Adrenal gland (tissue), 12 donors: ENCODE measurements around the gene DPEP1. TPM values are rescaled to one million over a fixed set of nuclear protein-coding genes. Genes with fewer than 3 reads are reported as not detected.

Experiments
- DNase-seq, 7 donors: peaks; one replicate each; pipeline ENCODE4 v3.0.0-alpha.2; 2019 to 2020
- H3K27ac ChIP-seq, 5 donors: fragments of 200-600 bp; sonication (generic) in 4 of 5; 1 replicate in 3 of 5; 2 replicates in 2 of 5; pipeline versions ENCODE4 v1.5.1 to v1.8.0; 2016 to 2020; ENCODE audit warnings: mild to moderate bottlenecking in 1 of 5
- H3K27me3 ChIP-seq: fragments of 200-600 bp; 2 replicates; pipeline ENCODE4 v1.8.0; 2021
- H3K36me3 ChIP-seq, 2 donors: fragments of 200-600 bp; replicated peaks in 1 of 2; 1 replicate in 1 of 2; 2 replicates in 1 of 2; pipeline versions ENCODE4 v1.5.1 to v1.8.0; 2018 to 2022
- H3K4me1 ChIP-seq, 2 donors: fragments of 200-600 bp; replicated peaks in 1 of 2; 1 replicate in 1 of 2; 2 replicates in 1 of 2; pipeline versions ENCODE4 v1.5.1 to v1.8.0; 2018 to 2021
- H3K4me3 ChIP-seq, 4 donors: fragments of 200-600 bp; sonication (generic) in 3 of 4; one replicate each; pipeline ENCODE4 v1.5.1; 2016 to 2018
- H3K9me3 ChIP-seq, 3 donors: fragments of 200-600 bp; sonication (generic) in 1 of 3; replicated peaks in 1 of 3; 1 replicate in 2 of 3; 2 replicates in 1 of 3; pipeline versions ENCODE4 v1.5.1 to v1.8.0; 2016 to 2021
- POLR2A ChIP-seq, 2 donors: fragments of 450-650 bp; IDR thresholded peaks; one replicate each; pipeline ENCODE4 v1.6.1; 2017; ENCODE audit warnings: antibody characterized with exemption in 2 of 2, mild to moderate bottlenecking in 2 of 2, moderate library complexity in 1 of 2
- WGBS, 4 donors: extraction: QIAGEN DNeasy Blood & Tissue Kit in 2 of 4; methylation state at CpG; one replicate each; pipeline versions ENCODE4 v1.1.5 to v1.1.7; 2013 to 2017; 5-methylcytosine and 5-hydroxymethylcytosine counted together
- intact Hi-C, 2 donors: fragments of 100-400 bp; cut with DNase I; formaldehyde crosslinking; loops; one replicate each; pipeline versions ENCODE4 v1.14.1 to v1.15.0; 2022 to 2023
- polyA plus RNA-seq, 3 donors: library from polyadenylated mRNA; stranded (reverse); fragments of 200-250 nt in 2 of 3; fragments of 350-450 nt in 1 of 3; fragmentation: Illumina TruSeq in 1 of 3; extraction: RNeasy Lipid Tissue Mini Kit (QIAGEN cat#74804) in 1 of 3; gene quantifications; one replicate each; pipeline ENCODE4 v1.2.3, GENCODE V29; 2013 to 2014
- total RNA-seq, 9 donors: library from RNA; depleted of rRNA in 4 of 9; stranded (reverse); fragments of >200 nt in 4 of 9; fragments of 120-200 nt in 1 of 9; fragmentation: NEBNext Ultra II Directional in 1 of 9; extraction: Animal tissue kit (Norgen Biotek cat#: 25700) in 1 of 9; gene quantifications; one replicate each; pipeline versions ENCODE4 v1.1.0 to v1.2.4, GENCODE V29; 2013 to 2023
- TF ChIP-seq, protein P1 (sequence below), 6 experiments: fragments of 450-650 bp in 4 of 6; fragments of 200-600 bp in 2 of 6; sonication (generic) in 1 of 6; IDR thresholded peaks; 1 replicate in 5 of 6; 2 replicates in 1 of 6; pipeline versions ENCODE4 v1.5.1 to v1.8.0; 2016 to 2021; ENCODE audit warnings: antibody characterized with exemption in 6 of 6, mild to moderate bottlenecking in 2 of 6, moderate library complexity in 1 of 6
- donor health status: healthy with polysubstance abuse.
- donor health status: Bipolar disorder and iron deficiency.
- donor health status: DM: yes; HTN: yes; CAD: no.
- donor health status: DM: no; HTN: no; CAD: no.
- donor health status: DM: no; HTN: no; CAD: no.
- donor health status: DM: yes; HTN: yes; CAD: no.

Gene DPEP1
- total and polyA plus RNA-seq, 12 donors, result 0.44 to 27.3 (median 4.5) TPM

DNA sequence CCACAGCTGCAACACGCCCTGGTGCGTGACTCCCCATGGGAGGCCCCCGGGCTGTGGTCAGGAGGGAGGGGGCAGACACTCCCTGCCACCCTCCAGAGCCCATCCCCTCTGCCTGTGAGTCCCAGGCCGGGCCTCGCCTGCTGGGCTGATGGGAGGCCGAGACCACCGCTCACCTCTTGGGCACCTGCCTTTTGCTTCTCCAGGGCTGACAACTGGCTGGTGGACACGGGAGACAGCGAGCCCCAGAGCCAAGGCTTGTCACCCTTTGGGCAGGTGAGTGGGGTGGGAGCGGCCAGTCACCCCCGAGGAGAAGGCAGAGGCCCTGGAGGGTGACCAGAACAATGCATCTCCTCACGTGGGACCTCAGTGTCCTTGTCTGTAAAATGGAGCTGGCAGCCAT is 23.2 kb downstream of the DPEP1 start:
- Histone ChIP-seq H3K4me1 (peaks cover 0 to 9% of the 10 kb centered on the region in 2 donors), H3K27me3 (peaks cover 9% of the 10 kb centered on the region), H3K36me3 (no peaks in the 10 kb centered on the region), H3K4me3 (no peak overlapping the region), H3K27ac (no peak overlapping the region), H3K9me3 (no peaks in the 10 kb centered on the region)
- intact Hi-C loops, result no loop called here
- no peak for DNase-seq
- TF ChIP-seq POLR2A (IDR thresholded peaks at IDR 0.05), result no peak
- TF ChIP-seq, protein P1, sequence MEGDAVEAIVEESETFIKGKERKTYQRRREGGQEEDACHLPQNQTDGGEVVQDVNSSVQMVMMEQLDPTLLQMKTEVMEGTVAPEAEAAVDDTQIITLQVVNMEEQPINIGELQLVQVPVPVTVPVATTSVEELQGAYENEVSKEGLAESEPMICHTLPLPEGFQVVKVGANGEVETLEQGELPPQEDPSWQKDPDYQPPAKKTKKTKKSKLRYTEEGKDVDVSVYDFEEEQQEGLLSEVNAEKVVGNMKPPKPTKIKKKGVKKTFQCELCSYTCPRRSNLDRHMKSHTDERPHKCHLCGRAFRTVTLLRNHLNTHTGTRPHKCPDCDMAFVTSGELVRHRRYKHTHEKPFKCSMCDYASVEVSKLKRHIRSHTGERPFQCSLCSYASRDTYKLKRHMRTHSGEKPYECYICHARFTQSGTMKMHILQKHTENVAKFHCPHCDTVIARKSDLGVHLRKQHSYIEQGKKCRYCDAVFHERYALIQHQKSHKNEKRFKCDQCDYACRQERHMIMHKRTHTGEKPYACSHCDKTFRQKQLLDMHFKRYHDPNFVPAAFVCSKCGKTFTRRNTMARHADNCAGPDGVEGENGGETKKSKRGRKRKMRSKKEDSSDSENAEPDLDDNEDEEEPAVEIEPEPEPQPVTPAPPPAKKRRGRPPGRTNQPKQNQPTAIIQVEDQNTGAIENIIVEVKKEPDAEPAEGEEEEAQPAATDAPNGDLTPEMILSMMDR (IDR thresholded peaks at IDR 0.05), result no peak
- WGBS, 4 donors, result 71 to 92% (median 84%) methylated on average over 4 to 12 of the region's 12 CpGs

DNA sequence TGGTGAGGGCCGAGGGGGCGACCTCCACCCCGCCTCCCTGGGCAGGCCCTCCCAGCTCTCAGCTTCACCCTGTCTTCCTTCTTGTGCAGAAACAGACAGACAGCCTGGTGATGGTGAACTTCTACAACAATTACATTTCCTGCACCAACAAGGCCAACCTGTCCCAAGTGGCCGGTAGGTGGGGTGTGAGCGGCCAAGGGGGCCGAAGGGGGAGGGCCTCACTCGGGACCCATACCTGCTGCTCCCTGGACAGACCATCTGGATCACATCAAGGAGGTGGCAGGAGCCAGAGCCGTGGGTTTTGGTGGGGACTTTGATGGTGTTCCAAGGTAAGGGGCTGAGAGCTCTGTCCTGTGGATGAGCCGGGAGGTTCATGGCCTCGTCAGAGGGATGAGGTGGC is 23.9 kb downstream of the DPEP1 start:
- Histone ChIP-seq H3K27me3 (peaks cover 9% of the 10 kb centered on the region), H3K4me3 (no peak overlapping the region), H3K9me3 (no peaks in the 10 kb centered on the region), H3K27ac (no peak overlapping the region), H3K4me1 (peaks cover 0 to 9% of the 10 kb centered on the region in 2 donors), H3K36me3 (no peaks in the 10 kb centered on the region)
- DNase-seq, result no peak
- intact Hi-C loops, result no loop called here
- 69 to 83% (median 74%) methylated on average over 4 to 10 of the region's 10 CpGs for WGBS, 4 donors
- TF ChIP-seq, protein P1 (IDR thresholded peaks at IDR 0.05), result no peak
- no peak for TF ChIP-seq POLR2A (IDR thresholded peaks at IDR 0.05)

DNA sequence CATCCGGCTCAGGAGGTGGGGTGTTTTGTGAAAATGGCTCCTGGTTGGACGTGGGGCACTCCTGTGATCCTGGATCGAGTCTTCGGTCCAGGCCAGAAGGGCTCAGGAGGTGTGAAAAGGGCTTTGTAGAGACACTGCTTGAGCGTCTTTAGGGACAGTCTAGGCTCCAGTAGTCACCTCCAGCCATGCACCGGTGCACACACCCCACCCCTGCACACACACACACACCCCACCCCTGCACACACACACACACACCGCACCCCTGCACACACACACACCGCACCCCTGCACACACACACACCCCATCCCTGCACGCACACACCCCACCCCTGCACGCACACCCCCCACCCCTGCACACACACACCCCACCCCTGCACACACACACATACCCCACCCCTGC is 25.0 kb downstream of the DPEP1 start:
- TF ChIP-seq, protein P1 (IDR thresholded peaks at IDR 0.05), result no peak
- no peak for TF ChIP-seq POLR2A (IDR thresholded peaks at IDR 0.05)
- no peak overlapping the region for H3K4me3 ChIP-seq
- peaks cover under 1% of the 10 kb centered on the region for H3K27me3 ChIP-seq
- no peak overlapping the region for H3K27ac ChIP-seq
- DNase-seq, result no peak
- H3K36me3 ChIP-seq, result no peaks in the 10 kb centered on the region
- no peaks in the 10 kb centered on the region for H3K9me3 ChIP-seq
- intact Hi-C loops, result no loop called here
- H3K4me1 ChIP-seq, result peaks cover 0 to 9% of the 10 kb centered on the region in 2 donors
- 75 to 85% (median 82%) methylated on average over 1 to 10 of the region's 10 CpGs for WGBS, 4 donors

DNA sequence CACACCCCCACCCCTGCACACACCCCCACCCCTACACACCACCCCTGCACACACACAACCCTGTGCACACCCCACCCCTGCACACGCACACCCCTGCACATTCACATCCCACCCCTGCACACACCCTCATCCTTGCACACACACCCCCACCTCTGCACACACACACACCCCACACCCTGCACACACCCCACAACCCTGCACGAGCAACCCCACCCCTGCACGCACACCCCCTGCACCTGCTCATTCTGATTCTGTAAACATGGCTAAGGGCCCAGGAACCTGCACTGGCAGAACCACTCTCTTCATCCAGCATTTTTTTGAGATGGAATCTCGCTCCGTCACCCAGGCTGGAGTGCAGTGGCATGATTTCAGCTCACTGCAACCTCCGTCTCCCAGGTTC is 25.9 kb downstream of the DPEP1 start:
- no peak for TF ChIP-seq POLR2A (IDR thresholded peaks at IDR 0.05)
- TF ChIP-seq, protein P1 (IDR thresholded peaks at IDR 0.05), result no peak
- WGBS, 4 donors, result 78 to 92% (median 87%) methylated on average over 4 to 6 of the region's 6 CpGs
- no peak overlapping the region for H3K4me3 ChIP-seq
- H3K27me3 ChIP-seq, result no peaks in the 10 kb centered on the region
- H3K36me3 ChIP-seq, result no peaks in the 10 kb centered on the region
- H3K9me3 ChIP-seq, result no peaks in the 10 kb centered on the region
- no peak overlapping the region for H3K27ac ChIP-seq
- DNase-seq, result no peak
- intact Hi-C loops, result no loop called here
- peaks cover 0 to 9% of the 10 kb centered on the region in 2 donors for H3K4me1 ChIP-seq
